GM23338 (cell line): ENCODE results near the gene MRPS12. TPM values are rescaled to one million over a fixed set of nuclear protein-coding genes. Genes with fewer than 3 reads are reported as not detected.

ENCODE experiments used
- ATAC-seq: fragments of 200-7000 bp; cut with Tn5 transposase; 3 replicates; pipeline ENCODE4 v1.9.1; 2020
- DNase-seq: peaks from one replicate; pipeline ENCODE4 v3.0.0-alpha.2; 2015; ENCODE audit warnings: low spot score
- H2AFZ ChIP-seq: fragments of 200-600 bp; sonication (generic); 2 replicates; pipeline ENCODE4 v1.8.0; 2016; ENCODE audit warnings: antibody characterized with exemption, mild to moderate bottlenecking, moderate library complexity
- H3F3A ChIP-seq: fragments of 200-600 bp; sonication (generic); replicated peaks from 2 replicates; pipeline ENCODE4 v1.8.0; 2017; ENCODE audit warnings: antibody characterized with exemption, mixed run types, low read depth
- H3K27ac ChIP-seq: fragments of 200-600 bp; sonication (generic); 2 replicates; pipeline ENCODE4 v1.6.1; 2016; ENCODE audit warnings: low read depth
- H3K27me3 ChIP-seq: fragments of 200-600 bp; sonication (generic); 2 replicates; pipeline ENCODE4 v1.8.0; 2016; ENCODE audit warnings: mild to moderate bottlenecking, mixed run types, moderate library complexity; ENCODE audit not compliant: insufficient read depth
- H3K36me3 ChIP-seq: fragments of 200-600 bp; sonication (generic); 2 replicates; pipeline ENCODE4 v1.8.0; 2016; ENCODE audit warnings: mild to moderate bottlenecking; ENCODE audit not compliant: insufficient read depth
- H3K4me1 ChIP-seq: fragments of 200-600 bp; sonication (generic); 2 replicates; pipeline ENCODE4 v1.8.0; 2016; ENCODE audit warnings: mild to moderate bottlenecking, moderate library complexity; ENCODE audit not compliant: insufficient read depth
- H3K4me2 ChIP-seq: fragments of 200-600 bp; sonication (generic); 2 replicates; pipeline ENCODE4 v1.7.1; 2017; ENCODE audit warnings: mixed run types
- H3K4me3 ChIP-seq: fragments of 200-600 bp; sonication (generic); 2 replicates; pipeline ENCODE4 v1.6.1; 2016; ENCODE audit warnings: mixed run types
- H3K79me2 ChIP-seq: fragments of 200-600 bp; sonication (generic); replicated peaks from 2 replicates; pipeline ENCODE4 v1.8.0; 2017; ENCODE audit warnings: mild to moderate bottlenecking; ENCODE audit not compliant: insufficient read depth
- H3K9me2 ChIP-seq: fragments of 200-600 bp; sonication (generic); 2 replicates; pipeline ENCODE4 v1.8.0; 2017; ENCODE audit not compliant: insufficient read depth
- H4K20me1 ChIP-seq: fragments of 200-600 bp; sonication (generic); replicated peaks from 2 replicates; pipeline ENCODE4 v1.8.0; 2017; ENCODE audit warnings: mild to moderate bottlenecking; ENCODE audit not compliant: insufficient read depth
- H3K27ac Mint-ChIP-seq: 2 replicates; pipeline ENCODE4 v1.8.0; 2020; ENCODE audit warnings: inconsistent platforms, mild to moderate bottlenecking, moderate library complexity, mixed read lengths
- H3K27me3 Mint-ChIP-seq: 3 replicates; pipeline ENCODE4 v1.8.0; 2022; ENCODE audit warnings: low read depth, mild to moderate bottlenecking, moderate library complexity, mixed read lengths, inconsistent platforms; ENCODE audit not compliant: insufficient read depth, poor library complexity
- H3K36me3 Mint-ChIP-seq: 3 replicates; pipeline ENCODE4 v1.8.0; 2021; ENCODE audit warnings: low read depth, mild to moderate bottlenecking, inconsistent platforms, moderate library complexity, mixed read lengths
- H3K4me1 Mint-ChIP-seq: 3 replicates; pipeline ENCODE4 v1.8.0; 2020; ENCODE audit warnings: mild to moderate bottlenecking, inconsistent platforms, mixed read lengths
- H3K4me3 Mint-ChIP-seq: 3 replicates; pipeline ENCODE4 v1.8.0; 2021; ENCODE audit warnings: moderate library complexity, mild to moderate bottlenecking, inconsistent platforms, mixed read lengths
- H3K9me3 Mint-ChIP-seq: 3 replicates; pipeline ENCODE4 v1.8.0; 2020; ENCODE audit warnings: moderate library complexity, mild to moderate bottlenecking, inconsistent platforms, mixed read lengths
- CREB1 ChIP-seq: fragments of 250-450 bp; sonication (Bioruptor Pico); IDR thresholded peaks from 2 replicates; pipeline ENCODE4 v1.5.0; 2020; ENCODE audit warnings: low read depth, mild to moderate bottlenecking, moderate library complexity
- EZH2 ChIP-seq: fragments of 200-600 bp; sonication (generic); IDR thresholded peaks from one replicate; pipeline ENCODE4 v1.8.0; 2017; ENCODE audit warnings: antibody characterized with exemption, mild to moderate bottlenecking, low read depth; ENCODE audit not compliant: unreplicated experiment
- EZH2phosphoT487 ChIP-seq: fragments of 200-600 bp; sonication (generic); IDR thresholded peaks from one replicate; pipeline ENCODE4 v1.8.1; 2018; ENCODE audit warnings: antibody characterized with exemption; ENCODE audit not compliant: unreplicated experiment
- JUNB ChIP-seq: IDR thresholded peaks from one replicate; pipeline ENCODE4 v1.6.1; 2016; ENCODE audit warnings: antibody characterized with exemption; ENCODE audit not compliant: unreplicated experiment
- NANOG ChIP-seq: IDR thresholded peaks from 2 replicates; pipeline ENCODE4 v1.6.1; 2016; ENCODE audit warnings: antibody characterized with exemption, borderline replicate concordance
- POLR2AphosphoS5 ChIP-seq: IDR thresholded peaks from 2 replicates; pipeline ENCODE4 v1.6.1; 2016; ENCODE audit warnings: antibody characterized with exemption, low read depth
- STAT1 ChIP-seq: IDR thresholded peaks from one replicate; pipeline ENCODE4 v1.6.1; 2016; ENCODE audit warnings: antibody characterized with exemption; ENCODE audit not compliant: unreplicated experiment
- ZNF114 ChIP-seq: fragments of 250-450 bp; sonication (Bioruptor Pico); IDR thresholded peaks from 2 replicates; pipeline ENCODE4 v1.5.0; 2020; ENCODE audit warnings: mild to moderate bottlenecking, moderate library complexity
- ZNF331 ChIP-seq: fragments of 250-450 bp; sonication (Bioruptor Pico); IDR thresholded peaks from 2 replicates; pipeline ENCODE4 v1.5.0; 2020; ENCODE audit warnings: low read depth, mild to moderate bottlenecking, moderate library complexity
- polyA plus RNA-seq: library from polyadenylated mRNA; unstranded; fragments of >200 nt; fragmentation: Nextera tagmentation; extraction: Ambion mirVana; gene quantifications from 2 replicates; pipeline ENCODE4 v1.2.1, GENCODE V29; 2016
- total RNA-seq: library from RNA; depleted of rRNA; stranded (reverse); fragments of >200 nt; shearing (Covaris generic); gene quantifications from 2 replicates; pipeline ENCODE4 v1.2.3, GENCODE V29; 2014
- TF ChIP-seq, protein P1 (sequence below): fragments of 250-450 bp; sonication (Bioruptor Pico); IDR thresholded peaks from 2 replicates; pipeline ENCODE4 v1.5.0; 2020; ENCODE audit warnings: mild to moderate bottlenecking, moderate library complexity
- TF ChIP-seq, protein P2 (sequence below), 2 experiments: fragments of 200-600 bp in 1 of 2; sonication (generic) in 1 of 2; conservative IDR thresholded peaks; 2 replicates each; pipeline versions ENCODE4 v1.5.1 to v1.6.1; 2016 to 2017; ENCODE audit warnings: antibody characterized with exemption in 2 of 2, low read depth in 2 of 2, mild to moderate bottlenecking in 2 of 2, moderate library complexity in 1 of 2
- TF ChIP-seq, protein P3 (sequence below): IDR thresholded peaks from one replicate; pipeline ENCODE4 v1.6.1; 2018; ENCODE audit warnings: antibody characterized with exemption; ENCODE audit not compliant: unreplicated experiment
- TF ChIP-seq, protein P4 (sequence below): IDR thresholded peaks from 2 replicates; pipeline ENCODE4 v1.6.1; 2016; ENCODE audit warnings: antibody characterized with exemption

The MRPS12 gene
- total and polyA plus RNA-seq, 2 experiments from 2014 or later = 74.1 to 86.3 TPM

DNA sequence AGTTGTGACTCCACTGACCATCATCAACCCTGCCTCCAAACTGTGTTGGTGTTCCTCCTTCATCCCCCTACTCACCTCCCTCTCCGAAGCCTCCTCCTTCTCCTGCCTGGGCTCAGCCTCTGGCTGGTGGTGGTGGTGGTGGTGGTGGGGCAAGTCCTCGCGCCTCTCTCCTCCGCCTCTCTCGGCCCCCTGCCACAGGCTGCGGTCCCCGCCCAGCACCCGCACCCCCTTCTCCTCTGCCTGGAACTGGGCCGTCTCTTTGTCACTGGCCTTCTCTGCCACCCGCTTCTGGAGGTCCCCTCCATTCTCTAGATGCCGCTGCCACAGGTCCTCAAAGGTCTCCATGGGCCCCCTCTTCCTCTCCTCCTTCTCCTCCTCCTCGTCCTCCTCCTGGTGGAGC is 20.3 kb upstream of the MRPS12 start:
- Mint-ChIP-seq H3K27me3 (peaks cover 15% of the 10 kb centered on the region), H3K9me3 (no peaks in the 10 kb centered on the region), H3K4me1 (peaks cover 6% of the 10 kb centered on the region), H3K27ac (no peak overlapping the region), H3K4me3 (no peak overlapping the region), H3K36me3 (peaks cover 23% of the 10 kb centered on the region)
- H3K27ac ChIP-seq = no peak overlapping the region
- no peaks in the 10 kb centered on the region for H3K9me2 ChIP-seq
- H2AFZ ChIP-seq = no peak overlapping the region
- no peak overlapping the region for H3K4me2 ChIP-seq
- H3K36me3 ChIP-seq = no peaks in the 10 kb centered on the region
- H4K20me1 ChIP-seq = no peaks in the 10 kb centered on the region
- 0 out of 2 replicates have a peak, but pooled peaks cover 4% of the 10 kb centered on the region for H3K27me3 ChIP-seq
- no peak for DNase-seq
- H3K79me2 ChIP-seq = no peaks in the 10 kb centered on the region
- H3K4me1 ChIP-seq = peaks cover 5% of the 10 kb centered on the region
- no peaks in the 10 kb centered on the region for H3F3A ChIP-seq
- TF ChIP-seq, protein P1, sequence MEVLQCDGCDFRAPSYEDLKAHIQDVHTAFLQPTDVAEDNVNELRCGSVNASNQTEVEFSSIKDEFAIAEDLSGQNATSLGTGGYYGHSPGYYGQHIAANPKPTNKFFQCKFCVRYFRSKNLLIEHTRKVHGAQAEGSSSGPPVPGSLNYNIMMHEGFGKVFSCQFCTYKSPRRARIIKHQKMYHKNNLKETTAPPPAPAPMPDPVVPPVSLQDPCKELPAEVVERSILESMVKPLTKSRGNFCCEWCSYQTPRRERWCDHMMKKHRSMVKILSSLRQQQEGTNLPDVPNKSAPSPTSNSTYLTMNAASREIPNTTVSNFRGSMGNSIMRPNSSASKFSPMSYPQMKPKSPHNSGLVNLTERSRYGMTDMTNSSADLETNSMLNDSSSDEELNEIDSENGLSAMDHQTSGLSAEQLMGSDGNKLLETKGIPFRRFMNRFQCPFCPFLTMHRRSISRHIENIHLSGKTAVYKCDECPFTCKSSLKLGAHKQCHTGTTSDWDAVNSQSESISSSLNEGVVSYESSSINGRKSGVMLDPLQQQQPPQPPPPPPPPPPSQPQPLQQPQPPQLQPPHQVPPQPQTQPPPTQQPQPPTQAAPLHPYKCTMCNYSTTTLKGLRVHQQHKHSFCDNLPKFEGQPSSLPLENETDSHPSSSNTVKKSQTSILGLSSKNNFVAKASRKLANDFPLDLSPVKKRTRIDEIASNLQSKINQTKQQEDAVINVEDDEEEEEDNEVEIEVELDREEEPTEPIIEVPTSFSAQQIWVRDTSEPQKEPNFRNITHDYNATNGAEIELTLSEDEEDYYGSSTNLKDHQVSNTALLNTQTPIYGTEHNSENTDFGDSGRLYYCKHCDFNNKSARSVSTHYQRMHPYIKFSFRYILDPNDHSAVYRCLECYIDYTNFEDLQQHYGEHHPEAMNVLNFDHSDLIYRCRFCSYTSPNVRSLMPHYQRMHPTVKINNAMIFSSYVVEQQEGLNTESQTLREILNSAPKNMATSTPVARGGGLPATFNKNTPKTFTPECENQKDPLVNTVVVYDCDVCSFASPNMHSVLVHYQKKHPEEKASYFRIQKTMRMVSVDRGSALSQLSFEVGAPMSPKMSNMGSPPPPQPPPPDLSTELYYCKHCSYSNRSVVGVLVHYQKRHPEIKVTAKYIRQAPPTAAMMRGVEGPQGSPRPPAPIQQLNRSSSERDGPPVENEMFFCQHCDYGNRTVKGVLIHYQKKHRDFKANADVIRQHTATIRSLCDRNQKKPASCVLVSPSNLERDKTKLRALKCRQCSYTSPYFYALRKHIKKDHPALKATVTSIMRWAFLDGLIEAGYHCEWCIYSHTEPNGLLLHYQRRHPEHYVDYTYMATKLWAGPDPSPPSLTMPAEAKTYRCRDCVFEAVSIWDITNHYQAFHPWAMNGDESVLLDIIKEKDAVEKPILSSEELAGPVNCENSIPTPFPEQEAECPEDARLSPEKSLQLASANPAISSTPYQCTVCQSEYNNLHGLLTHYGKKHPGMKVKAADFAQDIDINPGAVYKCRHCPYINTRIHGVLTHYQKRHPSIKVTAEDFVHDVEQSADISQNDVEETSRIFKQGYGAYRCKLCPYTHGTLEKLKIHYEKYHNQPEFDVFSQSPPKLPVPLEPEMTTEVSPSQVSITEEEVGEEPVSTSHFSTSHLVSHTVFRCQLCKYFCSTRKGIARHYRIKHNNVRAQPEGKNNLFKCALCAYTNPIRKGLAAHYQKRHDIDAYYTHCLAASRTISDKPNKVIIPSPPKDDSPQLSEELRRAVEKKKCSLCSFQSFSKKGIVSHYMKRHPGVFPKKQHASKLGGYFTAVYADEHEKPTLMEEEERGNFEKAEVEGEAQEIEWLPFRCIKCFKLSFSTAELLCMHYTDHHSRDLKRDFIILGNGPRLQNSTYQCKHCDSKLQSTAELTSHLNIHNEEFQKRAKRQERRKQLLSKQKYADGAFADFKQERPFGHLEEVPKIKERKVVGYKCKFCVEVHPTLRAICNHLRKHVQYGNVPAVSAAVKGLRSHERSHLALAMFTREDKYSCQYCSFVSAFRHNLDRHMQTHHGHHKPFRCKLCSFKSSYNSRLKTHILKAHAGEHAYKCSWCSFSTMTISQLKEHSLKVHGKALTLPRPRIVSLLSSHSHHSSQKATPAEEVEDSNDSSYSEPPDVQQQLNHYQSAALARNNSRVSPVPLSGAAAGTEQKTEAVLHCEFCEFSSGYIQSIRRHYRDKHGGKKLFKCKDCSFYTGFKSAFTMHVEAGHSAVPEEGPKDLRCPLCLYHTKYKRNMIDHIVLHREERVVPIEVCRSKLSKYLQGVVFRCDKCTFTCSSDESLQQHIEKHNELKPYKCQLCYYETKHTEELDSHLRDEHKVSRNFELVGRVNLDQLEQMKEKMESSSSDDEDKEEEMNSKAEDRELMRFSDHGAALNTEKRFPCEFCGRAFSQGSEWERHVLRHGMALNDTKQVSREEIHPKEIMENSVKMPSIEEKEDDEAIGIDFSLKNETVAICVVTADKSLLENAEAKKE (CRISPR knock-in tag) = no peak
- TF ChIP-seq STAT1 (no peak), JUNB (no peak), EZH2 (no peak), NANOG (no peak), ZNF331 (no peak), EZH2phosphoT487 (no peak), CREB1 (CRISPR knock-in tag) (no peak), ZNF114 (no peak), POLR2AphosphoS5 (no peak)
- TF ChIP-seq, protein P2, sequence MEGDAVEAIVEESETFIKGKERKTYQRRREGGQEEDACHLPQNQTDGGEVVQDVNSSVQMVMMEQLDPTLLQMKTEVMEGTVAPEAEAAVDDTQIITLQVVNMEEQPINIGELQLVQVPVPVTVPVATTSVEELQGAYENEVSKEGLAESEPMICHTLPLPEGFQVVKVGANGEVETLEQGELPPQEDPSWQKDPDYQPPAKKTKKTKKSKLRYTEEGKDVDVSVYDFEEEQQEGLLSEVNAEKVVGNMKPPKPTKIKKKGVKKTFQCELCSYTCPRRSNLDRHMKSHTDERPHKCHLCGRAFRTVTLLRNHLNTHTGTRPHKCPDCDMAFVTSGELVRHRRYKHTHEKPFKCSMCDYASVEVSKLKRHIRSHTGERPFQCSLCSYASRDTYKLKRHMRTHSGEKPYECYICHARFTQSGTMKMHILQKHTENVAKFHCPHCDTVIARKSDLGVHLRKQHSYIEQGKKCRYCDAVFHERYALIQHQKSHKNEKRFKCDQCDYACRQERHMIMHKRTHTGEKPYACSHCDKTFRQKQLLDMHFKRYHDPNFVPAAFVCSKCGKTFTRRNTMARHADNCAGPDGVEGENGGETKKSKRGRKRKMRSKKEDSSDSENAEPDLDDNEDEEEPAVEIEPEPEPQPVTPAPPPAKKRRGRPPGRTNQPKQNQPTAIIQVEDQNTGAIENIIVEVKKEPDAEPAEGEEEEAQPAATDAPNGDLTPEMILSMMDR (conservative IDR thresholded peaks at IDR 0.05; ENCODE audit: low read depth in 2 of 2) = no peak
- TF ChIP-seq, protein P3, sequence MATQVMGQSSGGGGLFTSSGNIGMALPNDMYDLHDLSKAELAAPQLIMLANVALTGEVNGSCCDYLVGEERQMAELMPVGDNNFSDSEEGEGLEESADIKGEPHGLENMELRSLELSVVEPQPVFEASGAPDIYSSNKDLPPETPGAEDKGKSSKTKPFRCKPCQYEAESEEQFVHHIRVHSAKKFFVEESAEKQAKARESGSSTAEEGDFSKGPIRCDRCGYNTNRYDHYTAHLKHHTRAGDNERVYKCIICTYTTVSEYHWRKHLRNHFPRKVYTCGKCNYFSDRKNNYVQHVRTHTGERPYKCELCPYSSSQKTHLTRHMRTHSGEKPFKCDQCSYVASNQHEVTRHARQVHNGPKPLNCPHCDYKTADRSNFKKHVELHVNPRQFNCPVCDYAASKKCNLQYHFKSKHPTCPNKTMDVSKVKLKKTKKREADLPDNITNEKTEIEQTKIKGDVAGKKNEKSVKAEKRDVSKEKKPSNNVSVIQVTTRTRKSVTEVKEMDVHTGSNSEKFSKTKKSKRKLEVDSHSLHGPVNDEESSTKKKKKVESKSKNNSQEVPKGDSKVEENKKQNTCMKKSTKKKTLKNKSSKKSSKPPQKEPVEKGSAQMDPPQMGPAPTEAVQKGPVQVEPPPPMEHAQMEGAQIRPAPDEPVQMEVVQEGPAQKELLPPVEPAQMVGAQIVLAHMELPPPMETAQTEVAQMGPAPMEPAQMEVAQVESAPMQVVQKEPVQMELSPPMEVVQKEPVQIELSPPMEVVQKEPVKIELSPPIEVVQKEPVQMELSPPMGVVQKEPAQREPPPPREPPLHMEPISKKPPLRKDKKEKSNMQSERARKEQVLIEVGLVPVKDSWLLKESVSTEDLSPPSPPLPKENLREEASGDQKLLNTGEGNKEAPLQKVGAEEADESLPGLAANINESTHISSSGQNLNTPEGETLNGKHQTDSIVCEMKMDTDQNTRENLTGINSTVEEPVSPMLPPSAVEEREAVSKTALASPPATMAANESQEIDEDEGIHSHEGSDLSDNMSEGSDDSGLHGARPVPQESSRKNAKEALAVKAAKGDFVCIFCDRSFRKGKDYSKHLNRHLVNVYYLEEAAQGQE = no peak
- TF ChIP-seq, protein P4, sequence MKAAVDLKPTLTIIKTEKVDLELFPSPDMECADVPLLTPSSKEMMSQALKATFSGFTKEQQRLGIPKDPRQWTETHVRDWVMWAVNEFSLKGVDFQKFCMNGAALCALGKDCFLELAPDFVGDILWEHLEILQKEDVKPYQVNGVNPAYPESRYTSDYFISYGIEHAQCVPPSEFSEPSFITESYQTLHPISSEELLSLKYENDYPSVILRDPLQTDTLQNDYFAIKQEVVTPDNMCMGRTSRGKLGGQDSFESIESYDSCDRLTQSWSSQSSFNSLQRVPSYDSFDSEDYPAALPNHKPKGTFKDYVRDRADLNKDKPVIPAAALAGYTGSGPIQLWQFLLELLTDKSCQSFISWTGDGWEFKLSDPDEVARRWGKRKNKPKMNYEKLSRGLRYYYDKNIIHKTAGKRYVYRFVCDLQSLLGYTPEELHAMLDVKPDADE = no peak
- ATAC-seq = no peak
- H3K4me3 ChIP-seq = no peak overlapping the region
